HUES6 (cell line): ENCODE data around the gene KL.

Experiments
- H3K27ac ChIP-seq: 2 replicates; pipeline ENCODE4 v1.7.0; 2013; ENCODE audit warnings: low read depth, mild to moderate bottlenecking, low read length, inconsistent platforms
- H3K27me3 ChIP-seq: 2 replicates; pipeline ENCODE4 v1.6.1; 2013; ENCODE audit warnings: low read length; ENCODE audit not compliant: control insufficient read depth, insufficient read depth
- H3K36me3 ChIP-seq: 2 replicates; pipeline ENCODE4 v1.6.1; 2013; ENCODE audit warnings: low read length; ENCODE audit not compliant: control insufficient read depth, insufficient read depth
- H3K4me1 ChIP-seq: 2 replicates; pipeline ENCODE4 v1.6.1; 2013; ENCODE audit warnings: low read length; ENCODE audit not compliant: control insufficient read depth, insufficient read depth
- H3K4me3 ChIP-seq: 2 replicates; pipeline ENCODE4 v1.5.1; 2013; ENCODE audit warnings: low read depth, low read length
- H3K9ac ChIP-seq: one replicate; pipeline ENCODE4 v1.6.1; 2013; ENCODE audit warnings: mild to moderate bottlenecking, low read length
- H3K9me3 ChIP-seq: 2 replicates; pipeline ENCODE4 v1.6.1; 2013; ENCODE audit warnings: low read depth, low read length; ENCODE audit not compliant: control insufficient read depth, insufficient read depth

Gene KL

GRCh38 chr13:33018886-33019285 lies 2.7 kb downstream of the KL start:
- no peak overlapping the region for H3K4me3 ChIP-seq
- H3K27me3 ChIP-seq = peaks cover 82% of the 10 kb centered on the region
- H3K27ac ChIP-seq = no peak overlapping the region
- H3K9ac ChIP-seq = no peak overlapping the region
- H3K9me3 ChIP-seq = no peaks in the 10 kb centered on the region
- H3K4me1 ChIP-seq = no peaks in the 10 kb centered on the region
- H3K36me3 ChIP-seq = no peaks in the 10 kb centered on the region

- Histone ChIP-seq H3K9me3 (no peaks in the 10 kb centered on the region), H3K9ac (no peak overlapping the region), H3K4me1 (no peaks in the 10 kb centered on the region), H3K36me3 (no peaks in the 10 kb centered on the region), H3K27ac (no peak overlapping the region), H3K4me3 (no peak overlapping the region), H3K27me3 (peaks cover 50% of the 10 kb centered on the region)
Measured at GRCh38 chr13:33022986-33023385, 6.8 kb downstream of the KL start.

GRCh38 chr13:33025220-33025744 lies 9.1 kb downstream of the KL start:
- H3K27me3 ChIP-seq = peaks cover 27% of the 10 kb centered on the region
- H3K27ac ChIP-seq = no peak overlapping the region
- no peaks in the 10 kb centered on the region for H3K9me3 ChIP-seq
- no peak overlapping the region for H3K4me3 ChIP-seq
- H3K9ac ChIP-seq = no peak overlapping the region
- no peaks in the 10 kb centered on the region for H3K36me3 ChIP-seq
- no peaks in the 10 kb centered on the region for H3K4me1 ChIP-seq

- no peaks in the 10 kb centered on the region for H3K9me3 ChIP-seq
- no peaks in the 10 kb centered on the region for H3K4me1 ChIP-seq
- no peaks in the 10 kb centered on the region for H3K36me3 ChIP-seq
- peaks cover 16% of the 10 kb centered on the region; the same call in 1 of the 2 replicates for H3K27me3 ChIP-seq
- no peak overlapping the region for H3K9ac ChIP-seq
- no peak overlapping the region for H3K4me3 ChIP-seq
- H3K27ac ChIP-seq = no peak overlapping the region
Measured at GRCh38 chr13:33026489-33027152, 10.4 kb downstream of the KL start.

GRCh38 chr13:33028620-33029019 lies 12.4 kb downstream of the KL start:
- no peaks in the 10 kb centered on the region for H3K9me3 ChIP-seq
- H3K4me3 ChIP-seq = no peak overlapping the region
- no peaks in the 10 kb centered on the region for H3K36me3 ChIP-seq
- H3K27me3 ChIP-seq = peaks cover 10% of the 10 kb centered on the region; the same call in 1 of the 2 replicates
- H3K9ac ChIP-seq = no peak overlapping the region
- H3K27ac ChIP-seq = no peak overlapping the region
- H3K4me1 ChIP-seq = no peaks in the 10 kb centered on the region; the same call in 1 of the 2 replicates

GRCh38 chr13:33031277-33031676 lies 15.1 kb downstream of the KL start:
- Histone ChIP-seq H3K27me3 (no peaks in the 10 kb centered on the region), H3K9me3 (no peaks in the 10 kb centered on the region), H3K36me3 (no peaks in the 10 kb centered on the region), H3K4me1 (no peaks in the 10 kb centered on the region; the same call in 1 of the 2 replicates), H3K27ac (no peak overlapping the region), H3K4me3 (no peak overlapping the region), H3K9ac (no peak overlapping the region)

- no peak overlapping the region for H3K27ac ChIP-seq
- H3K9ac ChIP-seq = no peak overlapping the region
- no peaks in the 10 kb centered on the region for H3K9me3 ChIP-seq
- no peaks in the 10 kb centered on the region; the same call in 1 of the 2 replicates for H3K4me1 ChIP-seq
- no peaks in the 10 kb centered on the region for H3K36me3 ChIP-seq
- H3K4me3 ChIP-seq = no peak overlapping the region
- H3K27me3 ChIP-seq = no peaks in the 10 kb centered on the region
Measured at GRCh38 chr13:33032037-33032625, 15.9 kb downstream of the KL start.

- H3K27me3 ChIP-seq = no peaks in the 10 kb centered on the region
- H3K4me3 ChIP-seq = no peak overlapping the region
- H3K36me3 ChIP-seq = no peaks in the 10 kb centered on the region
- no peaks in the 10 kb centered on the region; the same call in 1 of the 2 replicates for H3K4me1 ChIP-seq
- H3K9me3 ChIP-seq = no peaks in the 10 kb centered on the region
- H3K27ac ChIP-seq = no peak overlapping the region
- no peak overlapping the region for H3K9ac ChIP-seq
Measured at GRCh38 chr13:33033051-33033812, 17.0 kb downstream of the KL start.

- no peak overlapping the region for H3K4me3 ChIP-seq
- H3K4me1 ChIP-seq = no peaks in the 10 kb centered on the region; the same call in 1 of the 2 replicates
- H3K27me3 ChIP-seq = no peaks in the 10 kb centered on the region
- H3K27ac ChIP-seq = no peak overlapping the region
- H3K36me3 ChIP-seq = no peaks in the 10 kb centered on the region
- no peak overlapping the region for H3K9ac ChIP-seq
- no peaks in the 10 kb centered on the region for H3K9me3 ChIP-seq
Measured at GRCh38 chr13:33033986-33034385, 17.8 kb downstream of the KL start.

GRCh38 chr13:33034882-33035520 lies 18.8 kb downstream of the KL start:
- Histone ChIP-seq H3K27ac (no peak overlapping the region), H3K4me1 (no peaks in the 10 kb centered on the region; the same call in none of the 2 replicates), H3K9me3 (no peaks in the 10 kb centered on the region), H3K27me3 (no peaks in the 10 kb centered on the region), H3K36me3 (no peaks in the 10 kb centered on the region), H3K9ac (no peak overlapping the region), H3K4me3 (no peak overlapping the region)
